Measurements from ENCODE around the gene NRBP1.
A peak's percentile ranks its signal among the peaks of the same experiment; 100 is the strongest.

Gene NRBP1

GRCh38 chr2:27428213-27428977, at the start of gene NRBP1:
TSS of gene NRBP1 (plus strand) at chr2:27428631. CDS start at chr2:27433274, 4,643 bp downstream.
- TF ChIP-seq CTCF (IDR thresholded peaks at IDR 0.05; ENCODE audit: insufficient read depth, low read depth, low read length, missing control alignments) = no peak
- H3K4me3 ChIP-seq (ENCODE audit: low read depth, low read length) = peak within 1 kb of the TSS; percentile 93
- DNase-seq (ENCODE audit: low read depth) = peak; percentile 92

GRCh38 chr2:27378809-27379290, 49.6 kb upstream of the NRBP1 start:
- no peak for TF ChIP-seq CTCF (IDR thresholded peaks at IDR 0.05; ENCODE audit: insufficient read depth, low read depth, low read length, missing control alignments)
- H3K4me3 ChIP-seq (ENCODE audit: low read depth, low read length) = peak overlapping the region; percentile 56; the same call in 1 of the 2 replicates
- DNase-seq (ENCODE audit: low read depth) = no peak

GRCh38 chr2:27379383-27379835, 49.0 kb upstream of the NRBP1 start:
- H3K4me3 ChIP-seq (ENCODE audit: low read depth, low read length) = peak overlapping the region; percentile 56
- DNase-seq (ENCODE audit: low read depth) = no peak
- no peak for TF ChIP-seq CTCF (IDR thresholded peaks at IDR 0.05; ENCODE audit: insufficient read depth, low read depth, low read length, missing control alignments)

- TF ChIP-seq CTCF (IDR thresholded peaks at IDR 0.05; ENCODE audit: insufficient read depth, low read depth, low read length, missing control alignments) = no peak
- peak overlapping the region; percentile 56 for H3K4me3 ChIP-seq (ENCODE audit: low read depth, low read length)
- DNase-seq (ENCODE audit: low read depth) = peak; percentile 35
Measured at GRCh38 chr2:27379836-27380625, 48.4 kb upstream of the NRBP1 start.

- no peak for TF ChIP-seq CTCF (IDR thresholded peaks at IDR 0.05; ENCODE audit: insufficient read depth, low read depth, low read length, missing control alignments)
- DNase-seq (ENCODE audit: low read depth) = peak; percentile 94
- H3K4me3 ChIP-seq (ENCODE audit: low read depth, low read length) = peak within 1 kb of the TSS; percentile 56
Measured at GRCh38 chr2:27380626-27381545, 47.5 kb upstream of the NRBP1 start, which contains the start of gene ZNF513. TSS of gene ZNF513 (minus strand) at chr2:27380734. CDS start at chr2:27380526, 208 bp downstream.

GRCh38 chr2:27381577-27382181, 46.8 kb upstream of the NRBP1 start:
- no peak overlapping the region for H3K4me3 ChIP-seq (ENCODE audit: low read depth, low read length)
- TF ChIP-seq CTCF (IDR thresholded peaks at IDR 0.05; ENCODE audit: insufficient read depth, low read depth, low read length, missing control alignments) = no peak
- DNase-seq (ENCODE audit: low read depth) = no peak

All from GM12865 (cell line).